BLaER1 (cell line): ENCODE data around the gene PRELID2.
A peak's percentile ranks its signal among the peaks of the same experiment; 100 is the strongest.

Experiments used
- H3K27ac ChIP-seq: shearing (Covaris generic); formaldehyde crosslinking; 2 replicates; pipeline ENCODE4 v1.8.1; 2022
- H3K27me3 ChIP-seq: shearing (Covaris generic); formaldehyde crosslinking; 2 replicates; pipeline ENCODE4 v1.8.1; 2022
- H3K36me3 ChIP-seq: shearing (Covaris generic); formaldehyde crosslinking; 2 replicates; pipeline ENCODE4 v1.8.1; 2022
- H3K4me1 ChIP-seq: shearing (Covaris generic); formaldehyde crosslinking; 2 replicates; pipeline ENCODE4 v1.8.1; 2022
- H3K4me2 ChIP-seq: shearing (Covaris generic); formaldehyde crosslinking; 2 replicates; pipeline ENCODE4 v1.8.1; 2022
- H3K4me3 ChIP-seq: shearing (Covaris generic); formaldehyde crosslinking; 2 replicates; pipeline ENCODE4 v1.8.1; 2022
- H3K9ac ChIP-seq: shearing (Covaris generic); formaldehyde crosslinking; 2 replicates; pipeline ENCODE4 v1.8.1; 2022
- H3K9me3 ChIP-seq: shearing (Covaris generic); formaldehyde crosslinking; 2 replicates; pipeline ENCODE4 v1.8.1; 2022
- H4K20me1 ChIP-seq: shearing (Covaris generic); formaldehyde crosslinking; 2 replicates; pipeline ENCODE4 v1.8.1; 2022
- Cebpa-rat ChIP-seq: shearing (Covaris generic); IDR thresholded peaks from 2 replicates; pipeline ENCODE4 v1.8.1; 2022

PRELID2 gene

DNA sequence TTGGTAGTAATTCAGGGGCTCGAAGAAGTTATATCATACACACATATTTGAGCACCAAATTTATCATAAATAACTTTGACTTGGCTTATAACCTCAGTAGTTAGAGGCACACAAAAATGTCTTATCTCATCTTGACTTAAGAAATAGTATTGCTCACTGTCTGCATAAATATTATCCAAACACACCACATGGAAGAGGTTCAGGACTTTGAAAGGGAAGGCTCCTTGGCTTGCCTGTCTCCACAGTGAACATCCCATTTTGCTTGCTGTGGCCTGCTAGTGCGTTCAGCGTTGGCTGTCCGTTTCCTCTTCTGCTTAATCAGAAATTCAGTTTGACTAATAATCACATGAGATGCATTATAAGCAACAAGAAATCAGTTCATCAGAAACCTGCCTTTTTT is 23.8 kb upstream of the PRELID2 start:
- Histone ChIP-seq H3K9ac (no peak overlapping the region), H3K27me3 (no peaks in the 10 kb centered on the region), H3K36me3 (no peaks in the 10 kb centered on the region), H4K20me1 (no peaks in the 10 kb centered on the region), H3K4me1 (0 out of 2 replicates have a peak, but pooled peaks cover 7% of the 10 kb centered on the region), H3K27ac (no peak overlapping the region), H3K4me2 (no peak overlapping the region), H3K4me3 (no peak overlapping the region), H3K9me3 (no peaks in the 10 kb centered on the region)
- no peak for TF ChIP-seq Cebpa-rat

DNA sequence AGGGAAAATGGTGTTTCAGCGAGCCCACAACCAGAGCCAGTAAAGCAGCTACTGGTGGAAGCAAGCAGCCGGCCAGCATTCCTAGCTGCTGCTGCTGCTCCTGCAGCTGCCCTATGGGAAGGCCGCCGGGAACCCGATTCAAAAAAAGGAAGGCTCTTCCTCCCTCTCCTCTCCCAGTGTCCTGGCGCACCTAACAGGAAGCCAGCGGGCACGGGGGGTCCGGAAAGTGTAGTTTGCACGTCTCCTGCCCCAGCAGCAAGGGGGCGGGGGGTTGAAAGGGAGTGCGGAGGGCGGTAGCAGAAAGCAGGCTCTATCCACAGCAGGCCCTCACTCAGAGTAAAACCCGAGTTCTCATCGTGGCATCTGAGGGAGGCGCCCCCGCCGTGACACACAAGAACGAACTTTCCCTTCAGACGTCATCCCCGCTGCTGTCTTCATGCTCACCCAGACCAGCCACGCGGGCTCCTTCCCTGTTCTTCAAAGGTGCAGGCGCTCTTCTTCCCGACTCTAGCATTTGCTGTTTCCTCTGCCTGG is 21.2 kb upstream of the PRELID2 start:
- Histone ChIP-seq H3K9ac (no peak overlapping the region), H3K4me1 (0 out of 2 replicates have a peak, but pooled peaks cover 7% of the 10 kb centered on the region), H3K9me3 (no peaks in the 10 kb centered on the region), H4K20me1 (no peaks in the 10 kb centered on the region), H3K27ac (no peak overlapping the region), H3K36me3 (no peaks in the 10 kb centered on the region), H3K4me3 (peak overlapping the region; percentile 42), H3K27me3 (no peaks in the 10 kb centered on the region), H3K4me2 (peak overlapping the region; percentile 64)
- no peak for TF ChIP-seq Cebpa-rat

DNA sequence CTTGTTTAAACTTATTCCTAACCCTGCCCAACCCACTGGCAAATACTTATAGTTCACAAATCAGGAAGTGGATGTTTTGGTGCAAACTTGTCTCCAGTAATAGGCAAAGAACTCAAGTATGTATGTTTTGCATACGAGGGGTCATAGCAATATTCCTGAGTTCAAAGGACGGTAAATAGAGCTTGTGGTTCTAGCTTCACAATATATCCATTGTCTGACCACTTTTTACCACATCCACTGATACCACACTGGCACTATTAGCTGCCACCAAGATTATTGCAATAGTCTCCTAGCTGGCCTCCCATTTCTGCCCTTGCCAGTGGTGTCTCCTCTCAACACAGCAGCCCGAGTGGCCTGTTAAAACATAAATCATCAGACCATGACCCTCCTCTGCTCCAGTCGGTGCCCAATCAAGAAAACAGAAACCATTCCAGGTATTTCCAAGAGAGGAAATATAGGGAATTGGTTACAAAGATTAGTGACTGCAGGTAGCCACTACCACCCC is 20.7 kb upstream of the PRELID2 start:
- no peaks in the 10 kb centered on the region for H3K36me3 ChIP-seq
- H3K27me3 ChIP-seq, result no peaks in the 10 kb centered on the region
- peak overlapping the region; percentile 42; the same call in 1 of the 2 replicates for H3K4me3 ChIP-seq
- H3K9me3 ChIP-seq, result no peaks in the 10 kb centered on the region
- peak overlapping the region; percentile 64 for H3K4me2 ChIP-seq
- no peak overlapping the region for H3K27ac ChIP-seq
- H3K4me1 ChIP-seq, result 0 out of 2 replicates have a peak, but pooled peaks cover 7% of the 10 kb centered on the region
- no peak for TF ChIP-seq Cebpa-rat
- H3K9ac ChIP-seq, result no peak overlapping the region
- no peaks in the 10 kb centered on the region for H4K20me1 ChIP-seq

DNA sequence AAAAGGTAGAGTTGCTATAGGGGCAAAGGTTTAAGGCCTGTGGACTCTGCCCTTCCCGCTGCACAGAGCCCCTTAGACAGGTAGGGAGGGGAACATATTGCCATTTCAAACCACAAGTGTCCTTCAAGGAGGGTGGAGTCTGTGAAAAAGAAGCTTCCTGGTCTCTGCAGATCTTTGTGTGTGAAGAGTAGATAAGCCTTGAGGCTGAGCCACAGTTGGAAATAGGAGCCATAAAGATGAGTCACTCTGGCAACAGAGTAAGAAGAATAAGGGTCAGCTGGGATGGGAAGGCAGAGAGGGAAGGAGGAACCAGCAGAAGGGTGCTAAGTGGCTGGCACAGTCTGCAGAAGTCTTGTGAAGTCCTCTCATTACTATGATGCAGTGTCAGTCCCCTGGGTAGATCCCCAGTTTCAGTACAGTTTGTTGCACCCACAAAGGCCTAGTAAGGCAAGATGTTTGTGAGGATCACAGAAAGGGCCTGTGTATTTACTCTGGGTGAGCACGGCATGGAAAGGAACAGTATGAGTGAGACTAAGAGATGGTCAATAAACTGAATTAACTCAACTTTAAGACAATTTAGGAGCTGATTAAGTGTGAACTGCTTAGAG is 19.6 kb upstream of the PRELID2 start:
- Histone ChIP-seq H3K4me2 (no peak overlapping the region), H3K4me1 (0 out of 2 replicates have a peak, but pooled peaks cover 7% of the 10 kb centered on the region), H3K4me3 (no peak overlapping the region), H3K36me3 (no peaks in the 10 kb centered on the region), H4K20me1 (no peaks in the 10 kb centered on the region), H3K9ac (no peak overlapping the region), H3K27ac (no peak overlapping the region), H3K27me3 (no peaks in the 10 kb centered on the region), H3K9me3 (no peaks in the 10 kb centered on the region)
- no peak for TF ChIP-seq Cebpa-rat

DNA sequence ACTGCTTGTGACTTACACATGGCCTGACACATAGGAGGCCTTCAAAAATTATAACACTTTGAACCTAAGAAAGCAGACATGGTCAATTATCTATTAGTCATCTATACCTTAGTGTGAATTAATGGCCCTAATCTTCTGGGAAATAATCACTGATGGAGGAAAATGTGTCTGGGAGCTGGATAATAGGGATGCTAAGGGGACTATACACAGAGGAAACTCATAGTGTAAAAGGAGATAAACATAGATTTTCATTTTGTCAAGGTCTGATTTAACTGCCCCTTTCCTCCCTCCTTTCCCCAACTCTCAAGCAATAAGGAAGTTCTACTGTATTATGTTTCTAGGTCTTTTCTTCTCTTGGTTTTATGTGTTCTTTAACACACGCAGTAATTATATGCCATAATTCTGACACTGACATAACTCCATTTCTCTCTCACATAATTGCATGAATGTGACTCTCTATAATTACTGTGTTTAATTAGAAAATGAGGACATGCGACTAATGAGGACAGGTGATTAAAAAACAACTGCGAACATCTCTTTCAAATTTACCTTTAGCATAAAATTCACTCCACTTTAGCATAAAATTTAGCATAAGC is 18.7 kb upstream of the PRELID2 start:
- Histone ChIP-seq H3K4me3 (no peak overlapping the region), H3K36me3 (no peaks in the 10 kb centered on the region), H3K9ac (no peak overlapping the region), H3K4me2 (no peak overlapping the region), H3K4me1 (no peaks in the 10 kb centered on the region), H3K9me3 (no peaks in the 10 kb centered on the region), H3K27me3 (no peaks in the 10 kb centered on the region), H4K20me1 (no peaks in the 10 kb centered on the region), H3K27ac (no peak overlapping the region)
- TF ChIP-seq Cebpa-rat, result no peak

DNA sequence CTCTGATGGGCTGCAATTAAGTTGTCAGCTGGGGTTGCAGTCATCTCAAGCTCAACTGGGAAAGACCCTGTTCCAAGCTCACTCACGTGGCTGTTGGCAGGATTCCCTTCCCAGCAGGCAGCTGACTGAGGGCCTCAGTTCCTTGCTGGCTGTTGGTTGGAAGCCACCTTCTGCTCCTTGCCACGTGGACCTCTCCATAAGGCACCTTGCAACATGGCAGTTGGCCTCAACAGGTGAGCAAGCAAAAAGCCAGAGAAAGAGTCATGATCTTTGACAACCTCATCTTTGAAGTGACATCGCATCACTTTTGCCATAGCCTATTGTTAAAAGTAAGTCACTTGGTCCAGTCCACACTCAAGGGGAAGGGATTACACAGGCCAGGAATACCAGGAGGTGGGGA is 17.8 kb upstream of the PRELID2 start:
- Histone ChIP-seq H3K27me3 (no peaks in the 10 kb centered on the region), H3K36me3 (no peaks in the 10 kb centered on the region), H3K4me1 (no peaks in the 10 kb centered on the region), H4K20me1 (no peaks in the 10 kb centered on the region), H3K9ac (no peak overlapping the region), H3K27ac (no peak overlapping the region), H3K4me2 (no peak overlapping the region), H3K4me3 (no peak overlapping the region), H3K9me3 (no peaks in the 10 kb centered on the region)
- no peak for TF ChIP-seq Cebpa-rat

DNA sequence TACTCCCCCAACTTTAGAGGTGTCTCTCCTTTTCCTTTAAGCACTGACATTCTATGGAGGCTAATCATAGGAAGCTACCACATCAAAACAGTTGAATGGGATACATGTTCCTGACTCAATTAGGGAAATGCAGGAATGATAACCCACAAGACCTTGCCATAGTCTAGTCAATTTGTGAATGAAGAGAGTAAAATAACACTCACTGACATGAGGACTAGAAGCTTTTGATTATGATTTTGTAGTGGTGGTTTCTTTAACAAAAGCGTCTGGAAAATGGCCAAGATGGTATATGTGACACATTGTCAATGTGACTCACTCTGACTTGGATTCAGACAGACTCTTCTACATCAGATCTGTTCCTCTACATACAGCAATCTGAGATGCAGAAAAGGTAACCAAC is 13.7 kb upstream of the PRELID2 start:
- H3K9me3 ChIP-seq, result no peaks in the 10 kb centered on the region
- no peaks in the 10 kb centered on the region for H3K27me3 ChIP-seq
- no peak for TF ChIP-seq Cebpa-rat
- no peak overlapping the region for H3K4me2 ChIP-seq
- no peak overlapping the region for H3K4me3 ChIP-seq
- no peak overlapping the region for H3K27ac ChIP-seq
- no peaks in the 10 kb centered on the region for H4K20me1 ChIP-seq
- H3K4me1 ChIP-seq, result no peaks in the 10 kb centered on the region
- no peak overlapping the region for H3K9ac ChIP-seq
- no peaks in the 10 kb centered on the region for H3K36me3 ChIP-seq

DNA sequence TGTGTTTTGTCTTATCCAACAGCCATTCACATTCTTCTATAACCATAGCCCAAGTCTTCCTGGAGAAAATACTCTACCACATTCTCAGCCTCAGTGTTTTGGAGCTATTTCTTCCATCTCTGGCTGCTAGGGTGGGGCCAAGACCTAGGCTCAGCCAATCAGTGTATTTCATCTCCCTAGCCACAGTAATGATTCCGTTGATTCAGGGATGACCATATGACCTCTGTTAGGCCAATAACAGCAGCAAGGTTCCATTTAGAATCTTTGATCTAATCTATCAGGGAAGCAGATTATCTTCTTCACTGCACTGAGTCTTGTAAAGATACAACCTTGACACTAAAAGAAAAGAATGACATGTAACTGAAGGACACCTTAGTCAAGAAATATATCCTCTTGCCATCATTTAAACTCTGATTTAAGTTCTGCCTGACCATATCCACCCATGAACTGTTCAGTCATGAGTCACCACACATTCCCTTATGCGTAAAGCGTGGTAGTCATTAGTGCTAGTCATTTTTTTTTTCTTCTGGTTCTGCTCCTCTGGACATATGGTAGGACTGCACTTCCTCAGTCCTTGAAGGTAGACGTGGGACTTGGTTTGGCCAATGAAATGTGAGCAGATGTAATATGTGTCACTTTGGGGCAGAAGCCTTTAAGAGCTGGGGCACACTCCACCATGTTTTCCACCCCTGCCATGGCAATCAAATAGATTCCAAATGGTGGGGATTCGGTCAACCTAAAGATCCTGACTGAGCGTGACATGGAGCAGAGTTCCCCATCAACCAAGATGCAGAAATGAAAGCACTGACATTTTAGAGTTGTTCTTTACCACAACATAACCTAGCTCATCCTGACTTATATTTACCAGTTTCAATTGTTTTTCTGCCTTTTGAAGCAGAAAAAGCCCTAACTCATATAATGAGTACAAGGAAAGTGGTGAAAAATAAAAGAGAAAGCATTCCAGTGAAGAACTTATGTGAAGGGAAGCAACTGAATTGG is 12.7 kb upstream of the PRELID2 start:
- H3K4me3 ChIP-seq, result no peak overlapping the region
- no peaks in the 10 kb centered on the region for H3K4me1 ChIP-seq
- H4K20me1 ChIP-seq, result no peaks in the 10 kb centered on the region
- H3K4me2 ChIP-seq, result no peak overlapping the region
- H3K36me3 ChIP-seq, result no peaks in the 10 kb centered on the region
- H3K27me3 ChIP-seq, result no peaks in the 10 kb centered on the region
- no peak overlapping the region for H3K9ac ChIP-seq
- no peaks in the 10 kb centered on the region for H3K9me3 ChIP-seq
- H3K27ac ChIP-seq, result no peak overlapping the region
- no peak for TF ChIP-seq Cebpa-rat

DNA sequence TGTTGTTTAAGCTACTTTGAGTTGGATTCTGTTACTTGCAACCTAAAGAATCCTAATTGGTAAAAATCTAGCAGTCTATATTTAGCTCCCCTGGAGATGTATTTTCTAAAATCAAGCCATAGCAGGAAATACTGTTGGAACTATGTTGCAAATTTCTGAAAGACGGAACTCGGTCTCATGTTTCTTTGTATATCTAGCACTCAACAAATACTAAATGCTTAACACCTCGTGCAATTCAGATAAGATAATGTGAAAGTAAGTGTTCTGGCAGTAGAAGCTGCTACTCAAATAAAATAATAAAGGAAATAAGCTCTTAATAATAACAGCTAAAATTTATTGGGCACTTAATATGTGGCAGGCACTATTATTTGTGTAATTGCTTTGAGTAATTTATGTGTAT is 10.9 kb upstream of the PRELID2 start:
- Histone ChIP-seq H3K4me1 (no peaks in the 10 kb centered on the region), H3K9me3 (no peaks in the 10 kb centered on the region), H3K4me2 (no peak overlapping the region), H3K27me3 (no peaks in the 10 kb centered on the region), H3K9ac (no peak overlapping the region), H3K4me3 (no peak overlapping the region), H4K20me1 (no peaks in the 10 kb centered on the region), H3K27ac (no peak overlapping the region), H3K36me3 (no peaks in the 10 kb centered on the region)
- TF ChIP-seq Cebpa-rat, result no peak

DNA sequence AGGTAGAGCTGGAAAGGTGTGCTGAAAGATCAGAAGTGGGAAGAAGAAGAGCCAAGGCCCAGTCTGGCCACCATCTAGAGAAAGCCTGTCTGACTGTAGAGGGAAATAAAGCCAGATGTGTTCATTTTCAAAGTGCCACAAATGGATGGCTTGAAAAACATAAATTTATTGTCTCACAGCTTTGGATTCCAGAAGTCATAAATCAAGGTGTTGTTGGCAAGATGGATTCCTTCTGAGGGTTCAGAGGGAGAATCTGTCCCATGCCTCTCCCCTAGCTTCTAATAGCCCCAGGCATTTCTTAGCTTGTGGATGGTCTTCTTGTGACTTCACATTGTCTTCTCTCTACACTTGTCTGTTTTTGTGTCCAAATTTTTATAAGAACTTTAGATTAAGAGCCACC is 6.2 kb upstream of the PRELID2 start:
- H3K27me3 ChIP-seq, result no peaks in the 10 kb centered on the region
- H3K4me1 ChIP-seq, result peaks cover under 1% of the 10 kb centered on the region
- no peak overlapping the region for H3K4me2 ChIP-seq
- no peaks in the 10 kb centered on the region for H3K9me3 ChIP-seq
- no peaks in the 10 kb centered on the region for H3K36me3 ChIP-seq
- no peaks in the 10 kb centered on the region for H4K20me1 ChIP-seq
- no peak overlapping the region for H3K4me3 ChIP-seq
- no peak overlapping the region for H3K9ac ChIP-seq
- no peak overlapping the region for H3K27ac ChIP-seq
- no peak for TF ChIP-seq Cebpa-rat
